SK-N-SH treated with all-trans-retinoic acid at 6 μM for 48 hours (cell line): ENCODE measurements around the gene COL6A2.

Experiments
- ATAC-seq: fragments of 200-7000 bp; cut with Tn5 transposase; 3 replicates; pipeline ENCODE4 v1.9.1; 2020; ENCODE audit warnings: mild to moderate bottlenecking, moderate library complexity
- ARNTL ChIP-seq: fragments of 450-650 bp; formaldehyde crosslinking; IDR thresholded peaks from 2 replicates; pipeline ENCODE4 v1.5.0; 2020; ENCODE audit warnings: low read depth, mild to moderate bottlenecking, moderate library complexity, borderline replicate concordance
- CREB5 ChIP-seq: fragments of 250-450 bp; sonication (Bioruptor Pico); IDR thresholded peaks from 2 replicates; pipeline ENCODE4 v1.5.1; 2020; ENCODE audit warnings: low read depth, mild to moderate bottlenecking, moderate library complexity
- CSDC2 ChIP-seq: fragments of 250-450 bp; sonication (Bioruptor Pico); IDR thresholded peaks from 2 replicates; pipeline ENCODE4 v1.5.0; 2020; ENCODE audit warnings: mild to moderate bottlenecking, moderate library complexity
- CSRNP3 ChIP-seq: fragments of 250-450 bp; sonication (Bioruptor Pico); IDR thresholded peaks from 2 replicates; pipeline ENCODE4 v1.5.1; 2021; ENCODE audit warnings: mild to moderate bottlenecking, moderate library complexity
- ESRRG ChIP-seq: fragments of 250-450 bp; sonication (Bioruptor Pico); IDR thresholded peaks from 2 replicates; pipeline ENCODE4 v1.6.1; 2021; ENCODE audit warnings: mild to moderate bottlenecking
- GLIS3 ChIP-seq: fragments of 250-450 bp; sonication (Bioruptor Pico); IDR thresholded peaks from 2 replicates; pipeline ENCODE4 v1.5.0; 2020; ENCODE audit warnings: mild to moderate bottlenecking, moderate library complexity
- ISL1 ChIP-seq: fragments of 250-450 bp; sonication (Bioruptor Pico); IDR thresholded peaks from 2 replicates; pipeline ENCODE4 v2.1.2; 2022; ENCODE audit warnings: mild to moderate bottlenecking, moderate library complexity
- OSR1 ChIP-seq: fragments of 250-450 bp; sonication (Bioruptor Pico); IDR thresholded peaks from 2 replicates; pipeline ENCODE4 v1.8.0; 2022; ENCODE audit warnings: moderate library complexity, mild to moderate bottlenecking, inconsistent platforms
- PATZ1 ChIP-seq: fragments of 250-450 bp; sonication (Bioruptor Pico); IDR thresholded peaks from 2 replicates; pipeline ENCODE4 v1.8.0; 2020; ENCODE audit warnings: mild to moderate bottlenecking, moderate library complexity, borderline replicate concordance
- POU6F1 ChIP-seq: fragments of 250-450 bp; sonication (Bioruptor Pico); IDR thresholded peaks from 2 replicates; pipeline ENCODE4 v1.8.0; 2021; ENCODE audit warnings: low read depth, mild to moderate bottlenecking, moderate library complexity, borderline replicate concordance
- PPARA ChIP-seq: fragments of 250-450 bp; sonication (Bioruptor Pico); IDR thresholded peaks from 2 replicates; pipeline ENCODE4 v1.5.0; 2020; ENCODE audit warnings: mild to moderate bottlenecking, borderline replicate concordance
- RARB ChIP-seq: fragments of 250-450 bp; sonication (Bioruptor Pico); IDR thresholded peaks from 2 replicates; pipeline ENCODE4 v1.8.0; 2021; ENCODE audit warnings: mild to moderate bottlenecking, moderate library complexity
- SNAI2 ChIP-seq: fragments of 250-450 bp; sonication (Bioruptor Pico); IDR thresholded peaks from 2 replicates; pipeline ENCODE4 v1.5.0; 2020; ENCODE audit warnings: mild to moderate bottlenecking, moderate library complexity
- TCF4 ChIP-seq: fragments of 250-450 bp; sonication (Bioruptor Pico); IDR thresholded peaks from 2 replicates; pipeline ENCODE4 v1.8.0; 2021; ENCODE audit warnings: mild to moderate bottlenecking, moderate library complexity, borderline replicate concordance
- TOX ChIP-seq: fragments of 250-450 bp; sonication (Bioruptor Pico); IDR thresholded peaks from 2 replicates; pipeline ENCODE4 v1.8.0; 2021; ENCODE audit warnings: mild to moderate bottlenecking, moderate library complexity, borderline replicate concordance
- TSHZ2 ChIP-seq: fragments of 250-450 bp; sonication (Bioruptor Pico); IDR thresholded peaks from 2 replicates; pipeline ENCODE4 v1.5.0; 2020; ENCODE audit warnings: mild to moderate bottlenecking, moderate library complexity
- ZC3H10 ChIP-seq: fragments of 250-450 bp; sonication (Bioruptor Pico); IDR thresholded peaks from 2 replicates; pipeline ENCODE4 v1.5.1; 2021; ENCODE audit warnings: mild to moderate bottlenecking, moderate library complexity
- ZFP3 ChIP-seq: fragments of 250-450 bp; sonication (Bioruptor Pico); IDR thresholded peaks from 2 replicates; pipeline ENCODE4 v1.5.0; 2020; ENCODE audit warnings: mild to moderate bottlenecking, moderate library complexity
- ZFP30 ChIP-seq: fragments of 450-650 bp; formaldehyde crosslinking; IDR thresholded peaks from 2 replicates; pipeline ENCODE4 v1.5.0; 2022; ENCODE audit warnings: mild to moderate bottlenecking, moderate library complexity
- ZNF565 ChIP-seq: fragments of 450-650 bp; formaldehyde crosslinking; conservative IDR thresholded peaks from 2 replicates; pipeline ENCODE4 v1.5.0; 2020; ENCODE audit warnings: low read depth, mild to moderate bottlenecking, moderate library complexity
- ZNF70 ChIP-seq: fragments of 450-650 bp; formaldehyde crosslinking; IDR thresholded peaks from 2 replicates; pipeline ENCODE4 v1.5.0; 2020; ENCODE audit warnings: mild to moderate bottlenecking, moderate library complexity
- ZNF8 ChIP-seq: fragments of 450-650 bp; formaldehyde crosslinking; IDR thresholded peaks from 2 replicates; pipeline ENCODE4 v1.5.0; 2020; ENCODE audit warnings: mild to moderate bottlenecking, moderate library complexity

COL6A2 gene

GRCh38 chr21:46119144-46119636, 21.3 kb downstream of the COL6A2 start:
- no peak for TF ChIP-seq CSRNP3 (CRISPR knock-in tag)
- TF ChIP-seq ARNTL = no peak
- no peak for TF ChIP-seq RARB (CRISPR knock-in tag)
- no peak for TF ChIP-seq ZNF565
- TF ChIP-seq ZNF70 (CRISPR knock-in tag) = no peak
- TF ChIP-seq SNAI2 = no peak
- TF ChIP-seq PPARA = no peak
- TF ChIP-seq ISL1 (CRISPR knock-in tag) = no peak
- TF ChIP-seq OSR1 (CRISPR knock-in tag) = no peak
- no peak for TF ChIP-seq TOX (CRISPR knock-in tag)
- TF ChIP-seq ZFP3 = no peak
- no peak for TF ChIP-seq POU6F1
- TF ChIP-seq PATZ1 (CRISPR knock-in tag) = no peak
- TF ChIP-seq ESRRG = no peak
- no peak for TF ChIP-seq ZNF8 (CRISPR knock-in tag)
- TF ChIP-seq ZC3H10 = no peak
- TF ChIP-seq CREB5 = no peak
- TF ChIP-seq TCF4 (CRISPR knock-in tag) = no peak
- TF ChIP-seq TSHZ2 (CRISPR knock-in tag) = no peak
- TF ChIP-seq, all 23 proteins: peak for 0
- ATAC-seq = no peak

GRCh38 chr21:46119637-46120271, 21.8 kb downstream of the COL6A2 start:
- TF ChIP-seq RARB (CRISPR knock-in tag) (no peak), TSHZ2 (CRISPR knock-in tag) (no peak), ZFP30 (CRISPR knock-in tag) (no peak), ISL1 (CRISPR knock-in tag) (no peak), ARNTL (no peak), ZNF565 (no peak), ZC3H10 (no peak), GLIS3 (CRISPR knock-in tag) (no peak), ZNF8 (CRISPR knock-in tag) (no peak), ZFP3 (no peak), ZNF70 (CRISPR knock-in tag) (no peak), TOX (CRISPR knock-in tag) (no peak), SNAI2 (no peak), CSRNP3 (CRISPR knock-in tag) (no peak), CSDC2 (no peak), PPARA (no peak)
- ATAC-seq = no peak
